GM21619 (cell line): ENCODE results near the gene LY6G6C.

ENCODE experiments used
- ATAC-seq: cut with Tn5 transposase; IDR thresholded peaks from one replicate; pipeline ENCODE4 v1.9.1; 2021; ENCODE audit not compliant: unreplicated experiment

The LY6G6C gene

GRCh38 chr6:31727717-31728671, 6.4 kb upstream of the LY6G6C start:
- no peak for ATAC-seq

- ATAC-seq = no peak
These were observed 5.6 kb upstream of the LY6G6C start for GRCh38 chr6:31727034-31727716.

- ATAC-seq = no peak
These were observed 4.2 kb upstream of the LY6G6C start for GRCh38 chr6:31725502-31726350.

GRCh38 chr6:31723980-31724691, 2.6 kb upstream of the LY6G6C start:
- ATAC-seq = no peak

- ATAC-seq = no peak
These were observed 1.9 kb upstream of the LY6G6C start, which contains the start of gene MPIG6B for GRCh38 chr6:31723245-31723979. MPIG6B (plus strand) TSS chr6:31723373; CDS start chr6:31723384, 11 bp downstream.

- no peak for ATAC-seq
These were observed 627 bp upstream of the LY6G6C start for GRCh38 chr6:31722173-31722572.

- ATAC-seq = no peak
These were observed 1.3 kb downstream of the LY6G6C start for GRCh38 chr6:31720196-31720770.

GRCh38 chr6:31719001-31719400, 2.5 kb downstream of the LY6G6C start:
- ATAC-seq = no peak

GRCh38 chr6:31718265-31718664, 3.3 kb downstream of the LY6G6C start:
- ATAC-seq = no peak

GRCh38 chr6:31717499-31718222, 3.9 kb downstream of the LY6G6C start:
- no peak for ATAC-seq

- ATAC-seq = no peak
These were observed 6.3 kb downstream of the LY6G6C start, which contains the start of gene LY6G6D for GRCh38 chr6:31715022-31715958. LY6G6D (plus strand) TSS chr6:31715348; CDS start chr6:31715356, 8 bp downstream.

GRCh38 chr6:31713991-31714684, 7.4 kb downstream of the LY6G6C start:
- no peak for ATAC-seq

GRCh38 chr6:31713465-31713864, 8.1 kb downstream of the LY6G6C start:
- ATAC-seq = no peak

GRCh38 chr6:31712296-31712695, 9.2 kb downstream of the LY6G6C start:
- no peak for ATAC-seq

GRCh38 chr6:31711233-31711632, 10.3 kb downstream of the LY6G6C start:
- no peak for ATAC-seq

- no peak for ATAC-seq
These were observed 10.9 kb downstream of the LY6G6C start for GRCh38 chr6:31710523-31711219.
